Activated T-cell treated with anti-CD3 and anti-CD28 coated beads, Interleukin-2, amount 50 U/mL, for 4 hours (primary cell): ENCODE results near the gene GALR1. TPM values are rescaled to one million over a fixed set of nuclear protein-coding genes. Genes with fewer than 3 reads are reported as not detected.
"Not testable (repeated sequence)": the region's sequence is repeated elsewhere in the genome, so short reads cannot be mapped to it uniquely, and the experiment has no call there.

ENCODE experiments used
- ATAC-seq, 2 donors: fragments of 200-7000 bp; cut with Tn5 transposase; one replicate each; pipeline ENCODE4 v1.10.0; 2021
- DNase-seq: peaks from one replicate; pipeline ENCODE4 v3.0.0-alpha.2; 2020
- H3K27me3 Mint-ChIP-seq: one replicate; pipeline ENCODE4 v1.8.0; 2021; ENCODE audit warnings: low read depth, mixed read lengths
- H3K36me3 Mint-ChIP-seq: one replicate; pipeline ENCODE4 v1.8.0; 2022; ENCODE audit warnings: mixed read lengths; ENCODE audit not compliant: insufficient read depth
- H3K4me1 Mint-ChIP-seq: one replicate; pipeline ENCODE4 v1.8.0; 2021; ENCODE audit warnings: low read depth, mixed read lengths
- H3K4me3 Mint-ChIP-seq: one replicate; pipeline ENCODE4 v1.8.0; 2021; ENCODE audit warnings: mild to moderate bottlenecking, moderate library complexity, mixed read lengths
- H3K9me3 Mint-ChIP-seq: one replicate; pipeline ENCODE4 v1.8.0; 2021; ENCODE audit warnings: mixed read lengths
- total RNA-seq, 3 donors: library from RNA; stranded (reverse); gene quantifications; one replicate each; pipeline ENCODE4 v1.2.1, GENCODE V29; 2021

GALR1 gene
- total RNA-seq, 3 donors from 2014 or later, result not detected

DNA sequence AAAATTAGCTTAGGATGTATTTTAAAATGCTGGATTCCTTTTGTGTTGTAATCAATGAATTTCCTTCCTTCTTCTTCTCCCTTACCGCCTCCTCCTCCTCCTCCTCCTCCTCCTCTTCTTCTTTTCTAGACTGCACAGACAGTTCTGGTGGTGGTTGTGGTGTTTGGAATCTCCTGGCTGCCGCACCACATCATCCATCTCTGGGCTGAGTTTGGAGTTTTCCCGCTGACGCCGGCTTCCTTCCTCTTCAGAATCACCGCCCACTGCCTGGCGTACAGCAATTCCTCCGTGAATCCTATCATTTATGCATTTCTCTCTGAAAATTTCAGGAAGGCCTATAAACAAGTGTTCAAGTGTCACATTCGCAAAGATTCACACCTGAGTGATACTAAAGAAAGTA is 18.8 kb downstream of the GALR1 start:
- Mint-ChIP-seq H3K4me1 (no peaks in the 10 kb centered on the region), H3K36me3 (peaks cover 6% of the 10 kb centered on the region), H3K9me3 (peaks cover 15% of the 10 kb centered on the region), H3K27me3 (peaks cover 20% of the 10 kb centered on the region), H3K4me3 (no peak overlapping the region)
- DNase-seq (no peak), ATAC-seq (no peak)

DNA sequence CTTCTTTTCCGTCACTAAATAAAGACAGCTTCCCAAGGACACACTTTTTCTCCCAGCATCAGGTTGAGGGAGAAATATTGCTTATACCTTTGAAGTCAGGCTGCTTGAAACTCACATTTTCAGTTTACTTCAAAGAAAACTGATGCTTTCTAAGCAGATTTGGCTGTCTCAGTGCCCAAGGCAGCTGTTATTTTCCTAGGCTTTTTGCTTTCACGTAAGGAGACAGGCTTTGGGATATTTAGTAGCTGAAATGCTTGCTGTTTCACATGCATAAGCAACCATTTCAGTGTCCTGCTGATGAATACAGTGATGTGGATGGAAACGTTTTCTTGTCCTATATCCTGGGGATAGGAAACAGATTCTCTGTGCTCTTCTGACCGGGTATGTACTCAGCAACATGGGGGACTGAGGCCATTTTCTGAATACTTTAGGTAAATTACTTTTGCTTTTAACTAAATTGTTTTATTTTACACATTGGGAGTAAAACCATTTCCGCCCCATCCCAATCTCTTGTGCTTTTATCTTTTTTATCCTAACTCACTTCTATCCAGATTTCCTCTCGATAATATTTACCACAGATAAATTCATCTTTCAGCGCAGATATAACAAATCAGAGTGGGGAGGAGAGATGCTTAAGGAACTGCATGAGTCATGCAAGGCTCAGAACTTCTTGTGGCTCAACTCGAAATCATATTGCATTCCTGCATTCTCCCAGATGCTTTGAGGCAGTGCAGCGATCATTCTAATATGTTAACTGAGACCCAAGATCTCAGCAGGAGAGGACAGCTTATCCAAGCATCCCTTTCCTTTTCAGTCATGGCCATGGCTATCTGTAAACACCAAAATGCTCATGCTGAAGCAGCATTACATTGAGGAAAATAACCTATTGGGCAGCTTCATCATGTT is 22.2 kb downstream of the GALR1 start:
- Mint-ChIP-seq H3K36me3 (no peaks in the 10 kb centered on the region), H3K27me3 (peaks cover 21% of the 10 kb centered on the region), H3K4me3 (no peak overlapping the region), H3K4me1 (no peaks in the 10 kb centered on the region), H3K9me3 (peaks cover under 1% of the 10 kb centered on the region)
- ATAC-seq (no peak), DNase-seq (no peak)

DNA sequence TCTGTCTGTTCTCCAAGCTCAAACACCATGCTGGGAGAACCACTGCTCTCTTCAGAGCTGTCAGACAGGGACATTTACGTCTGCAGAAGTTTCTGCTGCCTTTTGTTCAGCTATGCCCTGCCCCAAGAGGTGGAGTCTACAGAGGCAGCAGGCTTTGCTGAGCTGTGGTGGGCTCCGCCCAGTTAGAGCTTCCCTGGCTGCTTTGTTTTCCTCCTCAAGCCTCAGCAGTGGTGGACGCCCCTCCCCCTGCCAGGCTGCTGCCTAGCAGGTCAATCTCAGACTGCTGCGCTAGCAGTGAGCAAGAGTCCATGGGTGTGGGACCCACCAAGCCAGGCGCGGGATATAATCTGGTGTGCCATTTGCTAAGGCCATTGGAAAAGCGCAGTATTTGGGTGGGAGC is 41.2 kb downstream of the GALR1 start:
- not testable (repeated sequence) for H3K4me1 Mint-ChIP-seq, ATAC-seq, H3K4me3 Mint-ChIP-seq, H3K36me3 Mint-ChIP-seq, DNase-seq
- Mint-ChIP-seq H3K9me3 (peaks cover 11% of the 10 kb centered on the region), H3K27me3 (peaks cover 26% of the 10 kb centered on the region)

DNA sequence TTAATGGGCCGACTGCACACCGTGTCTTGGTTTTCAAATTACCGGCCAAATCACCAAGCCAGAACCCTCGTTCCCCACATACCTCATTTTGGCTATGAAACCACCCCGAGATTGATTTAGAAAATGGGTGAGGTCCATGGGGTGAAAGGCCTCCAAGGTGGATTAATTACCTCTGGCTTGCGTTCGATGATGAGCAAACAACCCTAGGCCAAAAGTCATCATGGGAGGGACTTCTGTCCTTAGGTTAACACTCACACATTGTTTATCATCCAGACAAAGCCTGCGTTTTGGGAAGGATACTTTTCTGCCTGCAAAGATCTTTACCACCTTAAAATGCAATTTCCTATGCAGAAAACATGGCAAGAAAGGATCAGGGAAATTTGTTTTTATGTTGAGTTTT is 48.5 kb downstream of the GALR1 start:
- DNase-seq (no peak), ATAC-seq (no peak)
- H3K9me3 Mint-ChIP-seq, result no peaks in the 10 kb centered on the region
- no peaks in the 10 kb centered on the region for H3K36me3 Mint-ChIP-seq
- peaks cover 9% of the 10 kb centered on the region for H3K27me3 Mint-ChIP-seq
- no peak overlapping the region for H3K4me3 Mint-ChIP-seq
- no peaks in the 10 kb centered on the region for H3K4me1 Mint-ChIP-seq

DNA sequence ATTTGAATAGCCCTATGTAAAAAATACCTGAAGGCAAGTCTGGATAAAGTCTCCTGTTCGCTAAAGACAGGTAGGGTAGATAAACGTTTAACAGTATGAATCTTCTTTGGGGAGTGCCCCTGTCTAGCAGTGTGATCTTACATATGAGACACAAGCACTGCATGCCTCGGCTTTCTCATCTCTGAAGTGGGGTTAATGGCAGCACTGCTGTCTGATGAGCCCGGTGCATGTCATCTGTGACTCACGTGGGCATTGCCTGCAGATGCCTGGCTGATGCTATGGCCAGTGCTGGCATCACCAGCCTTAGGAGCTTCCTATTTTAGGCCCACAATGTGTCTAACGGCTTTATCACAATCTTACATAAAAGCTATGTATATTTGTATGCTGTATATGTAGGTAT is 50.1 kb downstream of the GALR1 start:
- H3K4me1 Mint-ChIP-seq, result no peaks in the 10 kb centered on the region
- H3K27me3 Mint-ChIP-seq, result peaks cover 11% of the 10 kb centered on the region
- ATAC-seq, result no peak
- no peak for DNase-seq
- H3K9me3 Mint-ChIP-seq, result no peaks in the 10 kb centered on the region
- no peak overlapping the region for H3K4me3 Mint-ChIP-seq
- no peaks in the 10 kb centered on the region for H3K36me3 Mint-ChIP-seq

DNA sequence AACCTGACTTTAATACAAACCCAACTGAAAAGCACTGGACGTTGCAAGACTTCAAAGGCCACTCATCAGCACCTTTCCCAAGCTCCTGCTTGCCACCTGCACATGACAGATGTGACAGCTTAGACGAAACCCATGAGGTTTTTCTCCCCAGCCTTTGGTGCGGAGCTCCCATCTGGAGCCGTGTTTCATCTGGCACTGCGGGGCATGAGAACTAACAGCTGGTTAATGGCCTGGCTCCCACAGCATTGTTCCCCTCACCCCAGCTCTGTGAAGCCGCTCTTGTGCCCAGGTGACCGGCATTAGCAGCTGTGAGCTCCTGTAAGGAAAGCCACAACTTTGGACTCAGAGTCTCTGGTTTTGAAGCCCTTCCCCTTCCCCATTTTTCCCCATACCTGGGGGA is 50.9 kb downstream of the GALR1 start:
- H3K4me1 Mint-ChIP-seq, result no peaks in the 10 kb centered on the region
- no peaks in the 10 kb centered on the region for H3K9me3 Mint-ChIP-seq
- peaks cover 11% of the 10 kb centered on the region for H3K27me3 Mint-ChIP-seq
- H3K4me3 Mint-ChIP-seq, result no peak overlapping the region
- no peaks in the 10 kb centered on the region for H3K36me3 Mint-ChIP-seq
- DNase-seq, result no peak
- ATAC-seq, result no peak

DNA sequence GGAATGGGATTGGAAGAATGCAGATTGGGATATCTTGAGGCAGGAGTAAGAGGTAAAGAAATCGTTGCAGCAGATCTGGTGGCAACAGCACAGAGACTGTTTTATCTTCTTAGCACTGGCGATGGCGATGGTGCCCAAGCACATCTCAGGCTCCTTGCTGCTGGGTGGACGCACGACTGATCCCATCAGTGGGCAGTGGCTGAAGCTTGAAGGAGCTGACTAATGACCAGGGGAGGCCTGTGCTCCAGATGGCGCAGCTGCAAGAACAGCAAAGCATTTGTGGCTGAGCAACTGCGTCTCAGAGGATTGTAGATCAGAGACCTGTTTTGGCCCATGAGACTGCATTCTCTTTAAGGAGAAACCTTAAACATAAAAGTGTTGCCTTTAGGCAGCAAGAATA is 54.6 kb downstream of the GALR1 start:
- Mint-ChIP-seq H3K27me3 (peaks cover 13% of the 10 kb centered on the region), H3K4me3 (no peak overlapping the region), H3K36me3 (no peaks in the 10 kb centered on the region), H3K9me3 (no peaks in the 10 kb centered on the region), H3K4me1 (no peaks in the 10 kb centered on the region)
- DNase-seq, result no peak
- no peak for ATAC-seq

DNA sequence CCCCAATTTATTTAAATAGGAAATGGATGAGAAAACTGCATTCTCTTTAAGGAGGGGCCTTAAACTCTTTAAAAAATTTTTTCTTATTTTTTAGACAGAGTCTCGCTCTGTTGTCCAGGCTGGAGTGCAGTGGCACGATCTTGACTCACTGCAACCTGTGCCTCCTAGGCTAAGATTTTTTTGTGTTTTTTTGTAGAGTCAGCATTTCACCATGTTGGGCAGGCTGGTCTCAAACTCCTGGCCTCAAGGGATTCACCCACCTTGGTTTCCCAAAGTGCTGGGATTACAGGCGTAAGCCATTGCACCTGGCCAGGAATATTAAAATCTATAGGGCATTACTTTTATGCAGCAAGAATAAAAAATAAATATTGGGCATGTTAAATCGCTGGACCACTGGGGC is 56.0 kb downstream of the GALR1 start:
- Mint-ChIP-seq H3K9me3 (no peaks in the 10 kb centered on the region), H3K36me3 (no peaks in the 10 kb centered on the region), H3K27me3 (peaks cover 10% of the 10 kb centered on the region), H3K4me1 (no peaks in the 10 kb centered on the region), H3K4me3 (no peak overlapping the region)
- ATAC-seq (no peak), DNase-seq (no peak)

DNA sequence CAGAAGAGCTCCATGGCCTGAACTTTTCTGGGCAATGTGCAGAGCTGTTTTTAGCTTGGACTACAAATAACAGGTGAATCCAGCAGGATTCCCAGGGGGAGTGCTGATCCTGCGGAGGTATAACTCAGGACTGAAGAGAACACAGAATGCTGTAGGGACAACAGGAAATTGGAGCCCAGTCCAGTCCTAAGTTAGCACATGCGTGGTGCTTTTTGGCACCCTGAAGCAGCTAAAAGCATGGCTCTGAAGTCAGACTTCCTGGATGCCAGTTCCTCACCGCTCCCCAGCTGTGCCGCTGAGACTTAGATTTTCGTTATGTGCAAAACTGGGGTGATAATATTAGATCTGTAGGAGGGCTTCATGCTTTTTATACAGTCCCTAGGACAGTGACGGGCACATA is 58.6 kb downstream of the GALR1 start:
- no peaks in the 10 kb centered on the region for H3K9me3 Mint-ChIP-seq
- DNase-seq, result no peak
- H3K4me1 Mint-ChIP-seq, result no peaks in the 10 kb centered on the region
- ATAC-seq, result no peak
- H3K4me3 Mint-ChIP-seq, result no peak overlapping the region
- H3K36me3 Mint-ChIP-seq, result no peaks in the 10 kb centered on the region
- peaks cover 6% of the 10 kb centered on the region for H3K27me3 Mint-ChIP-seq

DNA sequence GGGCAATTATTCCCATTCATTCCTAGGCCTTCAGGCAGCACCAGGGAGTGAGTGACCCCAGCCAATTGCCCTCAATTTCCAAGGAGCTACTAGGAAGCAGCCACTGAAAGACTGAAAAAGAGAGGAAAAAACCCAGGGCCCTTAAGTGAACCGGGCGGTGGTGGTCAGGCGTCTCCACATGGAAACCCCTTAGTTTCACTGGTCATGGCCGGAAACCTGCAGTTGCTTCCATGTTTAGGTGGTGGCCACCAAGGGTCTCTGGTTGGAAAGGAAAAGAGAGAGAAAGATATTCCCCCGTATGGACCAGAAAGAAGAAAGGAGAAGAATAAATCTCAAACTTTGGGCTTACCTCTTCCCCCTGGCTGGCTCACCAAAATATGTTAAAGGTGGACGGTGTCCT is 64.9 kb downstream of the GALR1 start:
- Mint-ChIP-seq H3K4me1 (no peaks in the 10 kb centered on the region), H3K36me3 (no peaks in the 10 kb centered on the region), H3K27me3 (peaks cover 5% of the 10 kb centered on the region), H3K9me3 (no peaks in the 10 kb centered on the region), H3K4me3 (no peak overlapping the region)
- ATAC-seq (no peak), DNase-seq (no peak)

DNA sequence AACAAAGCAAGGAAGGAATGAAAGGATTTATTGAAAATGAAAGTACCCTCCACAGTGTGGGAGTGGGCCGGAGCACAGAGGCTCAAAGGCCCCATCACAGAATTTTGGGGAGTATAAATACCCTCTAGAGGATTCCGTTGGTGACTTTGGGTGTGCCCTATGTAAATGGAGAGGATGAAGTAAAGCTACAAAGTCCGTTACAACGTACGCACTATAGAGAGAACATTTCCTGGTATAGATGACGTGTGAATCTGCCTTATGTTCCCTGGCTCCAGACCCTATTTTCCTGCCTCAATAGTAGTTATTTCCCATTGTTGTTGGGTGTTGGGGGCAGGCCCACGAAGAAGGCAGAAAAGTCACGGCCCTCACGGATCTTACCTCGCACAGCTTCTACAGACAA is 65.3 kb downstream of the GALR1 start:
- Mint-ChIP-seq H3K36me3 (no peaks in the 10 kb centered on the region), H3K4me1 (no peaks in the 10 kb centered on the region), H3K9me3 (no peaks in the 10 kb centered on the region), H3K27me3 (peaks cover 7% of the 10 kb centered on the region), H3K4me3 (no peak overlapping the region)
- no peak for DNase-seq
- no peak for ATAC-seq

DNA sequence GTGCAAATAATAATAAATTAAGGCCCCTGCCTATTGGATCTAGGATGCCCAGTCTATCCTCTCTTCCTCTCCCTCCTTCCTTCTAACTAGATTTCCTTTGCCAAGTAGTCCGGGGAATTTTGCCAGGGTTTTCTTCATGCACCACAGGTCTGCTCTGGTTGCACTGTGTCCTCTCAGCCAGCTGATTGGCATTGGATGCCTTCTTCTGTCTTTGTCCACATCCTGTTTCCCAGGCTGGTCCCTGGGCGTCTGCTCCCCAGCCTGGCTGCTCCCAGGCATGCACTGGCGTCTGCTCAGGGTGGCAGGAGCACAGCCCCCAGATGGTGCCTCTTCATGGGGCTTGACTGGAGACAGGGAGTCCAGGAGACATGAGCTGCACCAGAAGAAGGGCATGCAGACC is 66.4 kb downstream of the GALR1 start:
- DNase-seq (no peak), ATAC-seq (no peak)
- Mint-ChIP-seq H3K4me1 (no peaks in the 10 kb centered on the region), H3K9me3 (no peaks in the 10 kb centered on the region), H3K27me3 (peaks cover 14% of the 10 kb centered on the region), H3K36me3 (no peaks in the 10 kb centered on the region), H3K4me3 (no peak overlapping the region)

DNA sequence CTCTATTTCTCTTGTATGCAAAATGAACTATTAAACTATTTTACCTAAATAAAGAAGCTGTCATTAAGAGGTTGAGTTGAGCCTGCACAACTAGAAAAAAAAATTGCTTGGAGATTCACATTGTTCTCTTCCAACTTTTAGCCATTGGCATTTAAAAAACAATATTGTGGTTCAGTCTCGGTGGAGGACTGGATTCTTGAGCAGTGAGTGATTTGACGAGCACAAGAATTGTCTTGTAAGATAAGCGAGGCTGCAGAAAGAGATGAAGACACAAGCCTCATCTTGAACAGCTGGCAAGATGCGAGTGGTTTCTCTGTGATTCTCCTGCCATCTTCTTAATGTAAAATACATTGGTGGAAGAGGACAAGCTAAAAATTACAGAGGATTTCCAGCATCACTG is 67.0 kb downstream of the GALR1 start:
- DNase-seq (no peak), ATAC-seq (no peak)
- Mint-ChIP-seq H3K4me3 (no peak overlapping the region), H3K27me3 (peaks cover 15% of the 10 kb centered on the region), H3K36me3 (no peaks in the 10 kb centered on the region), H3K9me3 (no peaks in the 10 kb centered on the region), H3K4me1 (no peaks in the 10 kb centered on the region)

DNA sequence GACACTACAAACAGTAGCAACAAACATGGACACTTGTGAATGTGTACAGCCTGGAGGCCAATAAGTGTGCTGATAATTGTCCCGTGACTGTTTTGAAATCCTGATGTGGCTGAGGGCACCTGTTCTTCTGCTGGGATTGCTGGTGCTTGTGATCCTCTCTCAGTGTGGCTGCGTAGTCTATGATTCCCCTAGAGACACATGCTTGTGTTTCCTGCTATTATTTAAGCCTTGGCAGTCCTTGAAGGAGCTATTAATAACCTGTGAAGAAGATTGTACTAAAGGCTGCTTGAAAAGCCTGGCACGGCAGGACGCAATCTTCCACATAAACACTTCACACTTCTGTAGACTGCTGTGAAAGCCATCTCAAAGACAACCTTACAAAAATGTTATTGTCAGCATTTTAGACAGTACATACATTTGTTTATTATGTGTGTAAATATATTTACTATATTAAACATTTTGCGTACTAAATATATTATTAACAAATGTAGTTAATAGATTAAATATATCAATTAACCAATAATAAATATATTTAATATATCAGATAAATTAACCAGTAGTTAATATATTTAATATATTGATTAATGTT is 71.4 kb downstream of the GALR1 start:
- Mint-ChIP-seq H3K36me3 (no peaks in the 10 kb centered on the region), H3K9me3 (no peaks in the 10 kb centered on the region), H3K27me3 (peaks cover 26% of the 10 kb centered on the region), H3K4me3 (no peak overlapping the region), H3K4me1 (no peaks in the 10 kb centered on the region)
- ATAC-seq (no peak), DNase-seq (no peak)
